CD4-positive, alpha-beta T cell treated with Interleukin-4 for 4 hours (primary cell): ENCODE results near the gene TMEM204.
"Not testable (repeated sequence)": the region's sequence is repeated elsewhere in the genome, so short reads cannot be mapped to it uniquely, and the experiment has no call there.

Experiments
- DNase-seq: peaks from one replicate; pipeline ENCODE4 v3.0.0-alpha.2; 2020

The TMEM204 gene

GRCh38 chr16:1560153-1560552 is 26.7 kb downstream of the TMEM204 start:
- DNase-seq: no peak

- no peak for DNase-seq
These were observed 27.4 kb downstream of the TMEM204 start for GRCh38 chr16:1560866-1561265.

- no peak for DNase-seq
These were observed 27.8 kb downstream of the TMEM204 start for GRCh38 chr16:1561266-1561665.

- DNase-seq: no peak
These were observed 28.4 kb downstream of the TMEM204 start for GRCh38 chr16:1561836-1562235.

GRCh38 chr16:1563786-1564185 is 30.3 kb downstream of the TMEM204 start:
- DNase-seq: no peak

GRCh38 chr16:1564325-1564724 is 30.9 kb downstream of the TMEM204 start:
- no peak for DNase-seq

- no peak for DNase-seq
These were observed 31.8 kb downstream of the TMEM204 start for GRCh38 chr16:1565083-1565805.

GRCh38 chr16:1567988-1568387 is 34.5 kb downstream of the TMEM204 start:
- no peak for DNase-seq

- no peak for DNase-seq
These were observed 37.7 kb downstream of the TMEM204 start for GRCh38 chr16:1571012-1571671.

- DNase-seq: no peak
These were observed 39.2 kb downstream of the TMEM204 start for GRCh38 chr16:1572673-1573072.

GRCh38 chr16:1573301-1573700 is 39.8 kb downstream of the TMEM204 start:
- no peak for DNase-seq

GRCh38 chr16:1575578-1575977 is 42.1 kb downstream of the TMEM204 start:
- DNase-seq: no peak

GRCh38 chr16:1579214-1579613 is 45.7 kb downstream of the TMEM204 start:
- DNase-seq: peak; percentile 1

GRCh38 chr16:1580256-1580655 is 46.8 kb downstream of the TMEM204 start:
- DNase-seq: no peak

- no peak for DNase-seq
These were observed 47.5 kb downstream of the TMEM204 start for GRCh38 chr16:1580956-1581355.

GRCh38 chr16:1581804-1582203 is 48.3 kb downstream of the TMEM204 start:
- no peak for DNase-seq

- DNase-seq: no peak
These were observed 49.7 kb downstream of the TMEM204 start for GRCh38 chr16:1583180-1583579.

- no peak for DNase-seq
These were observed 51.5 kb downstream of the TMEM204 start for GRCh38 chr16:1584926-1585484.

- DNase-seq: no peak
These were observed 56.9 kb downstream of the TMEM204 start for GRCh38 chr16:1590366-1590765.

GRCh38 chr16:1590930-1591705 is 57.7 kb downstream of the TMEM204 start:
- DNase-seq: no peak

- DNase-seq: no peak
These were observed 59.0 kb downstream of the TMEM204 start for GRCh38 chr16:1592446-1592845.

- DNase-seq: not testable (repeated sequence)
These were observed 62.0 kb downstream of the TMEM204 start for GRCh38 chr16:1595511-1595910.

GRCh38 chr16:1596516-1596915 is 63.0 kb downstream of the TMEM204 start:
- DNase-seq: no peak

GRCh38 chr16:1597154-1597553 is 63.7 kb downstream of the TMEM204 start:
- no peak for DNase-seq
